ENCODE results near the gene PIK3CB.

PIK3CB gene

GRCh38 chr3:138778643-138779042, 56.1 kb downstream of the PIK3CB start:
- Histone ChIP-seq H4K91ac (ENCODE audit: low read depth, low read length, poor library complexity) (no peak overlapping the region), H3K36me3 (replicated peaks in 1 of 2; ENCODE audit: control insufficient read depth in 2 of 2, insufficient read depth in 2 of 2, low read length in 2 of 2) (no peaks in the 10 kb centered on the region), H3K27me3 (ENCODE audit: control insufficient read depth in 3 of 3, insufficient read depth in 3 of 3, low read depth in 1 of 3, low read length in 3 of 3) (no peaks in the 10 kb centered on the region), H3K79me1 (ENCODE audit: low read depth, low read length) (no peaks in the 10 kb centered on the region), H2BK15ac (ENCODE audit: low read length) (no peak overlapping the region), H2BK120ac (ENCODE audit: low read depth, low read length) (no peak overlapping the region), H3K4me3 (ENCODE audit: low read length in 2 of 2) (no peak overlapping the region), H3K9ac (ENCODE audit: low read depth, low read length, poor library complexity) (no peak overlapping the region), H4K8ac (ENCODE audit: low read depth, low read length) (no peak overlapping the region), H2BK5ac (ENCODE audit: low read length) (no peak overlapping the region), H2AFZ (ENCODE audit: low read length) (no peak overlapping the region), H3K9me3 (replicated peaks in 1 of 2; ENCODE audit: control insufficient read depth in 2 of 2, insufficient read depth in 1 of 2, low read depth in 1 of 2, low read length in 2 of 2) (no peaks in the 10 kb centered on the region), H2BK12ac (ENCODE audit: low read length) (no peak overlapping the region), H3K27ac (replicated peaks; ENCODE audit: low read length) (no peak overlapping the region), H3K23ac (ENCODE audit: low read depth, low read length, poor library complexity) (no peak overlapping the region), H3K14ac (ENCODE audit: low read length) (no peak overlapping the region), H3K4me2 (ENCODE audit: insufficient read depth, low read length, poor library complexity, severe bottlenecking) (no peak overlapping the region), H2AK5ac (ENCODE audit: low read depth, low read length) (no peak overlapping the region), H3K18ac (ENCODE audit: low read length) (no peak overlapping the region), H3K4me1 (ENCODE audit: control insufficient read depth in 2 of 2, insufficient read depth in 1 of 2, low read depth in 1 of 2, low read length in 2 of 2) (peaks cover 0 to 2% of the 10 kb centered on the region in 2 donors), H3K4ac (ENCODE audit: low read length) (no peak overlapping the region)
- WGBS, 2 donors (ENCODE audit: extremely low coverage in 2 of 2, insufficient read length in 2 of 2, insufficient replicate concordance in 1 of 2) = no CpG with 5 or more reads among the region's 2 CpGs
- DNase-seq (ENCODE audit: low spot score) = no peak

GRCh38 chr3:138776961-138777360, 57.8 kb downstream of the PIK3CB start:
- Histone ChIP-seq H3K4me2 (ENCODE audit: insufficient read depth, low read length, poor library complexity, severe bottlenecking) (no peak overlapping the region), H2BK120ac (ENCODE audit: low read depth, low read length) (no peak overlapping the region), H4K8ac (ENCODE audit: low read depth, low read length) (no peak overlapping the region), H3K27ac (replicated peaks; ENCODE audit: low read length) (no peak overlapping the region), H2BK15ac (ENCODE audit: low read length) (no peak overlapping the region), H3K9me3 (replicated peaks in 1 of 2; ENCODE audit: control insufficient read depth in 2 of 2, insufficient read depth in 1 of 2, low read depth in 1 of 2, low read length in 2 of 2) (no peaks in the 10 kb centered on the region), H2AK5ac (ENCODE audit: low read depth, low read length) (no peak overlapping the region), H3K4me3 (ENCODE audit: low read length in 2 of 2) (no peak overlapping the region), H3K18ac (ENCODE audit: low read length) (no peak overlapping the region), H2AFZ (ENCODE audit: low read length) (no peak overlapping the region), H2BK5ac (ENCODE audit: low read length) (no peak overlapping the region), H2BK12ac (ENCODE audit: low read length) (no peak overlapping the region), H4K91ac (ENCODE audit: low read depth, low read length, poor library complexity) (no peak overlapping the region), H3K4me1 (ENCODE audit: control insufficient read depth in 2 of 2, insufficient read depth in 1 of 2, low read depth in 1 of 2, low read length in 2 of 2) (peaks cover 0 to 2% of the 10 kb centered on the region in 2 donors), H3K9ac (ENCODE audit: low read depth, low read length, poor library complexity) (no peak overlapping the region), H3K27me3 (ENCODE audit: control insufficient read depth in 3 of 3, insufficient read depth in 3 of 3, low read depth in 1 of 3, low read length in 3 of 3) (no peaks in the 10 kb centered on the region), H3K4ac (ENCODE audit: low read length) (no peak overlapping the region), H3K36me3 (replicated peaks in 1 of 2; ENCODE audit: control insufficient read depth in 2 of 2, insufficient read depth in 2 of 2, low read length in 2 of 2) (no peaks in the 10 kb centered on the region), H3K23ac (ENCODE audit: low read depth, low read length, poor library complexity) (no peak overlapping the region), H3K14ac (ENCODE audit: low read length) (no peak overlapping the region), H3K79me1 (ENCODE audit: low read depth, low read length) (no peaks in the 10 kb centered on the region)
- no peak for DNase-seq (ENCODE audit: low spot score)
- no CpG with 5 or more reads among the region's 2 CpGs for WGBS, 2 donors (ENCODE audit: extremely low coverage in 2 of 2, insufficient read length in 2 of 2, insufficient replicate concordance in 1 of 2)

DNA sequence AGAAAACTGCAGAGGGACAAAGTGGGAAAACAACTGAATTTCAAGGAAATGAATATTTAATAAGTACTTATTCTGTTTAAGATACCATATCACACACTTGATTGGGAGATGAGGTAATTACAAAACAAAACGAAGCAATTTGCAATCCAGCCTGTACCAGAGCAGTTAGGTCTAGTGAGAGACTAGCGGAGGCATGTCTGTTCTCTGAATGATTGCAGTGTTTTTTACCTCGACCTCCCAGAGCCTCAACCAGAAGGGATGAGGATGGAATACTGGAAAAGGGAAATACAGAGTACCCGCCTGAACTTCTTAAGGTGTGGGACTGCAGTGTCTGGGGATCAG, 59.5 kb downstream of the PIK3CB start:
- Histone ChIP-seq H2BK120ac (ENCODE audit: low read depth, low read length) (no peak overlapping the region), H3K14ac (ENCODE audit: low read length) (no peak overlapping the region), H3K36me3 (replicated peaks in 1 of 2; ENCODE audit: control insufficient read depth in 2 of 2, insufficient read depth in 2 of 2, low read length in 2 of 2) (no peaks in the 10 kb centered on the region), H3K27ac (replicated peaks; ENCODE audit: low read length) (no peak overlapping the region), H3K4me2 (ENCODE audit: insufficient read depth, low read length, poor library complexity, severe bottlenecking) (no peak overlapping the region), H3K4me3 (ENCODE audit: low read length in 2 of 2) (no peak overlapping the region), H4K8ac (ENCODE audit: low read depth, low read length) (no peak overlapping the region), H3K18ac (ENCODE audit: low read length) (no peak overlapping the region), H3K4ac (ENCODE audit: low read length) (no peak overlapping the region), H2BK15ac (ENCODE audit: low read length) (no peak overlapping the region), H3K79me1 (ENCODE audit: low read depth, low read length) (no peaks in the 10 kb centered on the region), H2BK12ac (ENCODE audit: low read length) (no peak overlapping the region), H3K23ac (ENCODE audit: low read depth, low read length, poor library complexity) (no peak overlapping the region), H3K9ac (ENCODE audit: low read depth, low read length, poor library complexity) (no peak overlapping the region), H3K4me1 (ENCODE audit: control insufficient read depth in 2 of 2, insufficient read depth in 1 of 2, low read depth in 1 of 2, low read length in 2 of 2) (peaks cover 0 to 2% of the 10 kb centered on the region in 2 donors), H2BK5ac (ENCODE audit: low read length) (no peak overlapping the region), H2AK5ac (ENCODE audit: low read depth, low read length) (no peak overlapping the region), H4K91ac (ENCODE audit: low read depth, low read length, poor library complexity) (no peak overlapping the region), H2AFZ (ENCODE audit: low read length) (no peak overlapping the region), H3K27me3 (ENCODE audit: control insufficient read depth in 3 of 3, insufficient read depth in 3 of 3, low read depth in 1 of 3, low read length in 3 of 3) (no peaks in the 10 kb centered on the region), H3K9me3 (replicated peaks in 1 of 2; ENCODE audit: control insufficient read depth in 2 of 2, insufficient read depth in 1 of 2, low read depth in 1 of 2, low read length in 2 of 2) (no peaks in the 10 kb centered on the region)
- no CpG with 5 or more reads among the region's 4 CpGs for WGBS, 2 donors (ENCODE audit: extremely low coverage in 2 of 2, insufficient read length in 2 of 2, insufficient replicate concordance in 1 of 2)
- no peak for DNase-seq (ENCODE audit: low spot score)

GRCh38 chr3:138774529-138775253, 60.0 kb downstream of the PIK3CB start:
- no peak overlapping the region for H3K14ac ChIP-seq (ENCODE audit: low read length)
- H3K9me3 ChIP-seq (replicated peaks in 1 of 2; ENCODE audit: control insufficient read depth in 2 of 2, insufficient read depth in 1 of 2, low read depth in 1 of 2, low read length in 2 of 2) = no peaks in the 10 kb centered on the region
- H3K4me3 ChIP-seq (ENCODE audit: low read length in 2 of 2) = no peak overlapping the region
- no peak overlapping the region for H2AFZ ChIP-seq (ENCODE audit: low read length)
- no peak overlapping the region for H3K23ac ChIP-seq (ENCODE audit: low read depth, low read length, poor library complexity)
- no peak overlapping the region for H3K4ac ChIP-seq (ENCODE audit: low read length)
- no peak overlapping the region for H3K9ac ChIP-seq (ENCODE audit: low read depth, low read length, poor library complexity)
- no peak overlapping the region for H2BK12ac ChIP-seq (ENCODE audit: low read length)
- H3K27me3 ChIP-seq (ENCODE audit: control insufficient read depth in 3 of 3, insufficient read depth in 3 of 3, low read depth in 1 of 3, low read length in 3 of 3) = no peaks in the 10 kb centered on the region
- H3K79me1 ChIP-seq (ENCODE audit: low read depth, low read length) = no peaks in the 10 kb centered on the region
- H3K4me2 ChIP-seq (ENCODE audit: insufficient read depth, low read length, poor library complexity, severe bottlenecking) = no peak overlapping the region
- H3K36me3 ChIP-seq (replicated peaks in 1 of 2; ENCODE audit: control insufficient read depth in 2 of 2, insufficient read depth in 2 of 2, low read length in 2 of 2) = no peaks in the 10 kb centered on the region
- H3K4me1 ChIP-seq (ENCODE audit: control insufficient read depth in 2 of 2, insufficient read depth in 1 of 2, low read depth in 1 of 2, low read length in 2 of 2) = peaks cover 0 to 2% of the 10 kb centered on the region in 2 donors
- no peak overlapping the region for H3K27ac ChIP-seq (replicated peaks; ENCODE audit: low read length)
- no peak overlapping the region for H2BK5ac ChIP-seq (ENCODE audit: low read length)
- no peak overlapping the region for H4K91ac ChIP-seq (ENCODE audit: low read depth, low read length, poor library complexity)
- no peak overlapping the region for H2BK120ac ChIP-seq (ENCODE audit: low read depth, low read length)
- H2BK15ac ChIP-seq (ENCODE audit: low read length) = no peak overlapping the region
- H4K8ac ChIP-seq (ENCODE audit: low read depth, low read length) = no peak overlapping the region
- no peak for DNase-seq (ENCODE audit: low spot score)
- no peak overlapping the region for H3K18ac ChIP-seq (ENCODE audit: low read length)
- H2AK5ac ChIP-seq (ENCODE audit: low read depth, low read length) = no peak overlapping the region

Data from neuronal stem cell (in vitro differentiated cells).